GM12874 (cell line): ENCODE results near the gene HCFC2.

Source experiments
- CTCF ChIP-seq: IDR thresholded peaks from 2 replicates; pipeline ENCODE4 v1.5.1; 2011; ENCODE audit warnings: low read depth, mild to moderate bottlenecking, control low read depth, low read length, moderate library complexity; ENCODE audit not compliant: insufficient read depth

Gene HCFC2

GRCh38 chr12:104090685-104091084 lies 26.4 kb downstream of the HCFC2 start:
- TF ChIP-seq CTCF, result no peak

- no peak for TF ChIP-seq CTCF
Measured at GRCh38 chr12:104091136-104091535, 26.8 kb downstream of the HCFC2 start.

- TF ChIP-seq CTCF, result no peak
Measured at GRCh38 chr12:104094284-104094683, 30.0 kb downstream of the HCFC2 start.

GRCh38 chr12:104095289-104095688 lies 31.0 kb downstream of the HCFC2 start:
- no peak for TF ChIP-seq CTCF

GRCh38 chr12:104097954-104098353 lies 33.6 kb downstream of the HCFC2 start:
- TF ChIP-seq CTCF, result no peak

GRCh38 chr12:104105461-104105860 lies 41.1 kb downstream of the HCFC2 start:
- no peak for TF ChIP-seq CTCF

- no peak for TF ChIP-seq CTCF
Measured at GRCh38 chr12:104106965-104107364, 42.6 kb downstream of the HCFC2 start.
